ENCODE results near the gene LIPT2. TPM values are rescaled to one million over a fixed set of nuclear protein-coding genes. Genes with fewer than 3 reads are reported as not detected.

The LIPT2 gene
- total and polyA plus RNA-seq, 4 donors: 2.0 to 6.9 (median 3.4) TPM

DNA sequence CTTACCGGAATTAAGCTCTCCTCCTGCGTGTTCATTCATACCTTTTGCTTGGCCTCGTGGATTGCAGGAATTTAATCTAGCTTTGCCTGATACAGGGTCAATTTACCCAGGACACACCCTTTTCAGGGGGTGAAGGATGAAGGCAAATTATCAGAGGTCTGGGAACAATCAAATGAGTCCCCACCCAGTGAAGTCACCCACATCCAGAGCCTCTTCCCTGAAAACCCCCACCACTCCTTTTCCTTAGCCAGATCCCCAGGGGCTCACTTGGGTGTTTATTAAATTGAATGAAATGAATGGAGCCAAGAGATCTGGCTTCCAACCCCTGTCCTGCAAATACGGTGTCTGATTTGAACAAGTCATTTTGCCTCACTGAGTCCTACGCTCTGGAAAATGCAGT is 31.0 kb upstream of the LIPT2 start:
- TF ChIP-seq, protein P1, sequence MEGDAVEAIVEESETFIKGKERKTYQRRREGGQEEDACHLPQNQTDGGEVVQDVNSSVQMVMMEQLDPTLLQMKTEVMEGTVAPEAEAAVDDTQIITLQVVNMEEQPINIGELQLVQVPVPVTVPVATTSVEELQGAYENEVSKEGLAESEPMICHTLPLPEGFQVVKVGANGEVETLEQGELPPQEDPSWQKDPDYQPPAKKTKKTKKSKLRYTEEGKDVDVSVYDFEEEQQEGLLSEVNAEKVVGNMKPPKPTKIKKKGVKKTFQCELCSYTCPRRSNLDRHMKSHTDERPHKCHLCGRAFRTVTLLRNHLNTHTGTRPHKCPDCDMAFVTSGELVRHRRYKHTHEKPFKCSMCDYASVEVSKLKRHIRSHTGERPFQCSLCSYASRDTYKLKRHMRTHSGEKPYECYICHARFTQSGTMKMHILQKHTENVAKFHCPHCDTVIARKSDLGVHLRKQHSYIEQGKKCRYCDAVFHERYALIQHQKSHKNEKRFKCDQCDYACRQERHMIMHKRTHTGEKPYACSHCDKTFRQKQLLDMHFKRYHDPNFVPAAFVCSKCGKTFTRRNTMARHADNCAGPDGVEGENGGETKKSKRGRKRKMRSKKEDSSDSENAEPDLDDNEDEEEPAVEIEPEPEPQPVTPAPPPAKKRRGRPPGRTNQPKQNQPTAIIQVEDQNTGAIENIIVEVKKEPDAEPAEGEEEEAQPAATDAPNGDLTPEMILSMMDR (IDR thresholded peaks at IDR 0.05; ENCODE audit: control extremely low read depth, extremely low read depth): no peak
- DNase-seq (no peak), ATAC-seq (ENCODE audit: insufficient read depth, low FRiP score) (no peak)
- no peaks in the 10 kb centered on the region for H3K36me3 ChIP-seq (ENCODE audit: control insufficient read depth in 4 of 4, insufficient read depth in 4 of 4, low read length in 4 of 4)
- 77 to 94% methylated on average over 5 of the region's 5 CpGs for WGBS, 2 donors
- no peak overlapping the region for H3K4me3 ChIP-seq
- no peaks in the 10 kb centered on the region for H3K4me1 ChIP-seq (ENCODE audit: control insufficient read depth in 5 of 5, insufficient read depth in 5 of 5, low read length in 5 of 5)
- H3K27me3 ChIP-seq (ENCODE audit: control insufficient read depth in 3 of 3, insufficient read depth in 3 of 3, low read length in 2 of 3): peaks cover 0 to 3% (median 0%) of the 10 kb centered on the region in 3 donors
- H3K9ac ChIP-seq (ENCODE audit: insufficient read depth in 1 of 2, low read length in 2 of 2): no peak overlapping the region
- no peak overlapping the region for H3K27ac ChIP-seq (ENCODE audit: low read depth in 1 of 2, low read length in 1 of 2)
- H3K9me3 ChIP-seq (ENCODE audit: control insufficient read depth in 4 of 4, insufficient read depth in 3 of 4, low read length in 3 of 4): no peaks in the 10 kb centered on the region

- H3K9me3 ChIP-seq (ENCODE audit: control insufficient read depth in 4 of 4, insufficient read depth in 3 of 4, low read length in 3 of 4): no peaks in the 10 kb centered on the region
- 88 to 96% methylated on average over 3 of the region's 3 CpGs for WGBS, 2 donors
- H3K27me3 ChIP-seq (ENCODE audit: control insufficient read depth in 3 of 3, insufficient read depth in 3 of 3, low read length in 2 of 3): peaks cover 0 to 3% (median 0%) of the 10 kb centered on the region in 3 donors
- TF ChIP-seq, protein P1 (IDR thresholded peaks at IDR 0.05; ENCODE audit: control extremely low read depth, extremely low read depth): no peak
- no peak for DNase-seq
- no peak for ATAC-seq (ENCODE audit: insufficient read depth, low FRiP score)
- no peak overlapping the region for H3K27ac ChIP-seq (ENCODE audit: low read depth in 1 of 2, low read length in 1 of 2)
- no peaks in the 10 kb centered on the region for H3K4me1 ChIP-seq (ENCODE audit: control insufficient read depth in 5 of 5, insufficient read depth in 5 of 5, low read length in 5 of 5)
- H3K4me3 ChIP-seq: no peak overlapping the region
- H3K36me3 ChIP-seq (ENCODE audit: control insufficient read depth in 4 of 4, insufficient read depth in 4 of 4, low read length in 4 of 4): no peaks in the 10 kb centered on the region
- no peak overlapping the region for H3K9ac ChIP-seq (ENCODE audit: insufficient read depth in 1 of 2, low read length in 2 of 2)
Observed at GRCh38 chr11:74522776-74523175, 29.3 kb upstream of the LIPT2 start.

DNA sequence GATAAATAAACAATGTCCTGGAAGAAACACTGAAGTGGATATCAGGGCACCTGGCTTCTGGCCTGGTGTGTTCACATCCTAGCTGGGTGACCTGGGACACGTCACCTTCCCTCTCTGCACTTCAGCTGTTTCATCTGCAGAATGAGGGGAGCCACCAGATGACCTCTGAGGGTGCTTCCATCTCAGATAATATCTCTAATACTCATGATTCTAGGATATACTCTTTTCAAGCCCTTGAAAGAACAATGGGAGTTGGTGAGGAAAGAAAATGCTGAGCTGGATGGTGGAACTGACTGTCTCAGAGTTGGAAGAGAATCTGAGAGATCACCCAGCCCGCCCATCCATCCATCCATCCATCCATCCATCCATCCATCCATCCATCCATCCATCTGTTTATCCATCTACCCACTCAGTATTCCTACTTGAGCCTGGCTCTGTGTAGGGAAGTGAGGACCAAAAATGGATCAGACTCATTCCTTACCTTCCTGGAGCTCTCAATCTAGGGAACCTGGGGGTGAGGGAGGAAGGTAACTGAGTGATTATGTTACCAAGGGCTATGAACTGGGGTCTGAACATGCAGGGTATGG is 28.2 kb upstream of the LIPT2 start:
- H3K4me3 ChIP-seq: no peak overlapping the region
- DNase-seq (no peak), ATAC-seq (ENCODE audit: insufficient read depth, low FRiP score) (no peak)
- no peak overlapping the region for H3K27ac ChIP-seq (ENCODE audit: low read depth in 1 of 2, low read length in 1 of 2)
- no peak overlapping the region for H3K9ac ChIP-seq (ENCODE audit: insufficient read depth in 1 of 2, low read length in 2 of 2)
- no peaks in the 10 kb centered on the region for H3K36me3 ChIP-seq (ENCODE audit: control insufficient read depth in 4 of 4, insufficient read depth in 4 of 4, low read length in 4 of 4)
- no peaks in the 10 kb centered on the region for H3K4me1 ChIP-seq (ENCODE audit: control insufficient read depth in 5 of 5, insufficient read depth in 5 of 5, low read length in 5 of 5)
- TF ChIP-seq, protein P1 (IDR thresholded peaks at IDR 0.05; ENCODE audit: control extremely low read depth, extremely low read depth): no peak
- H3K27me3 ChIP-seq (ENCODE audit: control insufficient read depth in 3 of 3, insufficient read depth in 3 of 3, low read length in 2 of 3): peaks cover 0 to 3% (median 0%) of the 10 kb centered on the region in 3 donors
- H3K9me3 ChIP-seq (ENCODE audit: control insufficient read depth in 4 of 4, insufficient read depth in 3 of 4, low read length in 3 of 4): no peaks in the 10 kb centered on the region
- WGBS, 2 donors: 77 to 85% methylated on average over 2 of the region's 2 CpGs
